GM19193 (cell line): ENCODE results near the gene HAPLN1.

ENCODE experiments used
- POLR2A ChIP-seq: IDR thresholded peaks from 4 replicates; pipeline ENCODE4 v1.6.1; 2011; ENCODE audit not compliant: insufficient read depth, insufficient read length; ENCODE audit errors: extremely low read depth

The HAPLN1 gene

DNA sequence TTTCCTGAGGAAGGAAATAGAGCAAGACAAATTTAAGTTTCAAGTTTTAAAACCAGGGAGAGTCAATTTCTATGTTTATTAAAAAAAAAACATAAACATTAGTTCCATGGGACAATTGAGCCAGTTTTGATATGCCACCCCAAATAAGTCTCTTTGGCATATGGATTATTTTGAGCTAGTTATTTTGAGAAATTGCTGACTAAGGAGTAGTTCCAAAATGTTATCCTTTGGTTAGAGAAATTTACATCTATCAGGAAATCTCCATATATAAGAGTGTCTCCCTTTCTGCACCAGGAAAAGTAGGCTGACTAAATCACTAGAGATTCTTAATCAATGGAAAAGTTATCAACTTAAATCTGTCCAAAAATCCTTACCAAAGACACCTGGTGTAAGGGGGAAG, 105.8 kb downstream of the HAPLN1 start:
- TF ChIP-seq POLR2A = no peak

GRCh38 chr5:83608122-83608521, 112.5 kb downstream of the HAPLN1 start:
- TF ChIP-seq POLR2A = no peak

DNA sequence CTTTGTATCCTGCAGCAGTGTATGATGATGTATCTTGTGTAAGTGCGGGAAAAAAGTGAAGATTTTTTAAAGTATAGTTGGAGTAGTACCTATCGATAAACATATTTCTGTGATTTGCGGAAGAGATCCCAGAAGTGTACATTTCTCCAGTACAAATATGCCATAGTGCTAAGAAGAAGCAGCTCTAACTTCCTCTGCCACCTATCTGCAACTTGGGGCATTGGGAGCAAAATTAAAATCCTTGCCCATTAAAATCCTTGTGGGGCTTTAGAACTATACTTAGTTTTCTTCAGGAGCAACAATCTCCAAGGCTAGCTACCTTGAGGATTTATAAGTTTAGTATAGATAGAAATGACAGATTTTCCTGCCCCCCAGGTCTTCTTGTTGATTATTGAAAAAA, 125.4 kb downstream of the HAPLN1 start:
- TF ChIP-seq POLR2A = no peak

DNA sequence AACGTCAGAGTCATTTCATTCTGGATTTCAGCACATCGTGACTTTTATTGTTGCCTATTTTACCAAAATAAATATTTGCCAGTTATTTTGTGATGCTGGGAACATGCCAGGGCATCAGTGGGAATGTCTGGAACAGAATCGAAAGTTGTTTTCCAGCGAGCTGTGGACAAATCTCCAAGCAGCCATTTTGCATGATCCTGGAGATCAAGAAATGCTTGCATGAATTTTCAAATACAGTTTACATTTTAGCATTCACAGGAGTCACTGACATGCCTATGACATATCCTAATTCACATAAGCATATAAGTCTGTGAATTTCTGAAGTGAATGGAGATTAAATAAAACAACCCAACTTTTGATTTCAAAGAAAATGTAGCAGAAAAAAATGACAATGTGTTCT, 129.7 kb downstream of the HAPLN1 start:
- TF ChIP-seq POLR2A = no peak

- TF ChIP-seq POLR2A = no peak
These were observed 130.9 kb downstream of the HAPLN1 start for GRCh38 chr5:83589786-83590185.
